NCI-H2196 treated with DMSO at 0.1 percent for 48 hours (cell line): ENCODE results near the gene EPHA8.

ENCODE experiments used
- DNase-seq: peaks from one replicate; lab custom pipeline; 2025; ENCODE audit not compliant: unreplicated experiment; lab: John Stamatoyannopoulos, UW

Gene EPHA8

DNA sequence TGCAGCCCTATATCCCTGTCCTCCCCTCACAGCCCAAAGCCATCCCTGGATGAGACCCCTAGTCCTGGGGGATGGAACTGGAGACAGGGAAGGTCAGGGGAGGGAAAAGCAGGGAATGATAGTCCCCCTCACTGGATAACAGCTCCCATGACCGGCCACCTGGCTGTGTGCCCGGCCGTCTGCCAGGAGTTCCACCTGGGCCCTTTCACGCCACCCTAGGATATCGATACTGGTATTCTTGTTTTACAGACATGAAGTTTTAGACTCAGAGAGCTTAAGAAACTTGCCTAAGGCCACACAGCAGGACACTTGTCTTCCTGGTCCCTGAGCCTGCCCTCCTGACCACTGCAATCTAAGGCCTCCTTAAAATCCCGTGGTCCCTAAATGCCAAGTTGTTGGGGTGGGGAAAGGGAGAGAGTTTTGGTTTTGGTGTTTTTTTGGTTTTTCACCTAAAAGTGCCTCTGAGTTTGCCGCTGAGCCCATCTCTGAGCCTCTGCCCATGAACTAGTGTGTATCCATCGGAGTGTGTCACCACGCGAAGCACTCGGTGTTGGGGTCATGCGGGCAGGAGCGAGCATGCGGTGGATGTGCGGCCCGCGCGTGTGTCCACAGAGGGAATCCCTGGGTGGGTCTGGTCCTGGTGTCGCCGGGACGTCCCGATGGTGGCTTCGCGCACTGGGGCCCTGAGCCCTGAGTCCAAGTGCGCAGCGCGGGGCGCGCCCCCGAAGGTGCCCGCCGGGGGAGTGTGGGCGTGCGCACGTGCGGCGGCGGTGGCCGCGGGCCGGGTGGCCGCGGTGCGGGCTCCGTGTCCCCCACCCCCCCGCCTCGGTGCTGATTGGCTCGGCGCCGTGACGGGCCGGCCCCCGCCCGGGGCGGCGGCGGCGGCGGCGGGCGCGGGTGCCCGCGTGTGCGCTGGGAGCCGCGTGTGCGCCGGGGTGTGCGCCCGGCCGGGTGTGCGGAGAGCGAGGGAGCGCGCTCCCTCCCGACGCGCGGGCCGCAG lies at the start of gene EPHA8:
Gene EPHA8 (plus strand): TSS at position 906 of the 1,000 bp plus-strand sequence. CDS start 147 bp downstream, outside the sequence.
- no peak for DNase-seq

DNA sequence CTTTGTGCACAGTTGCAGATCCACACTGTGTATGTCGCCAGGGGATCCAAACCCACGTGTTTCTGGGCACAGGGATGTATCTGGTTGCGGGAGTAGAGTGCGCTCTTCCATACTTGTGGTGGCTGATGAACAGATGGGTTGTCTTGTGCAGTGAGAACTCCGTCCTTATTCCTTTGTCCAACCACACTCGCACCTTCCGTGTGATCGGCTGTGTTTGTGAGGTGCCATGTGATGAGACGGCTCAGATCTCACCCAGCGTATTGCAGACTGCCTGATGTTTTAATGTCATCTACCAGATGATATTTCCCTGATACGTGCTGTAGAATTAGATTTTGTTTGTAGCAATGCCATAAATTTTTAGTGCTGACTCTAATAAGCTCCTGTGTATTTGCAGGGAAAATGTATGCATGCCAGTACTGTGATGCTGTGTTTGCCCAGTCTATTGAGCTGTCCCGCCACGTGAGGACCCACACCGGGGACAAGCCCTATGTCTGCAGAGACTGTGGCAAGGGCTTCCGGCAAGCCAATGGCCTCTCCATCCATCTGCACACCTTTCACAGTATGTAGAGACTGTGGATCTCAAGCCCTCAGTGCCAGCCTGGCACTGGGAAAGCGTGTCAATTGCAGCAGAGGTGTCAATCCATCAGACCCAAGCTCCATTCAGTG lies 46.2 kb upstream of the EPHA8 start:
- DNase-seq: no peak

DNA sequence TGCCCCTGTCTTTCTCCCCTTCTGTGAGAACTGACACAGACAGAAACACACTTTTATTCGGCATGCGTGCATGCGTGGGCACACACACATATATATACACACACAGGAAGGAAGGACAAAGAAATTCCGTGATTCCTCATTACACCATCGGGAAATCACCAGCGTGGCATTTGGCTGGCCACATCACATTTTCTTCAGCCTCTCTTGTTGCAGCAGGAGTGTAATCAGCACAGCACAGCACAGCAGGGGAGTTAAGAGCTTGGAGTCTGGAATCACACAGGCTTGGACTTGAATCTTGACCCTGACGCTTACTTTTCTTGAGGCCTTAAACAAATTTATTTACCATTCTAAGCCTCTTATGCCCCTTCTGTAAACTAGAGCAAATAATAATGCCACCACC lies 45.3 kb upstream of the EPHA8 start:
- no peak for DNase-seq

DNA sequence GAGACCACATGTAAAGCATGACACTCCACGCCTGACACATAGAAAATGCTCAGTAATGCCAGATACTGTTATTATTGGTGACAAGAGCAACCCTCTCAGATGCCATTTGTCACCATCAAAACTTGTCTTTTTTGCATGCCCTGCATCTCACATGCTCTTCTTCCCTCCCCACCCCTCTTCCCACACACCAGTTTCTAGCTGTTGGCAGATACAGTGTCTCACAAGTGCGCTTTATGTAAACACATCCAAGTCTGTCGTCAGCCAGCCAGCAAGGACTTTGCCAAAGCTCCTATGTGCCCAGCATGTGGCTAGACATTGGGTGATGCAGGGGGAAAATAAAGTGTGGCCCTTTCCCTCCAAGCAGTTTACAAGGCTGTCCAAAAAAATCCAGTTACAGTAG lies 44.9 kb upstream of the EPHA8 start:
- no peak for DNase-seq

DNA sequence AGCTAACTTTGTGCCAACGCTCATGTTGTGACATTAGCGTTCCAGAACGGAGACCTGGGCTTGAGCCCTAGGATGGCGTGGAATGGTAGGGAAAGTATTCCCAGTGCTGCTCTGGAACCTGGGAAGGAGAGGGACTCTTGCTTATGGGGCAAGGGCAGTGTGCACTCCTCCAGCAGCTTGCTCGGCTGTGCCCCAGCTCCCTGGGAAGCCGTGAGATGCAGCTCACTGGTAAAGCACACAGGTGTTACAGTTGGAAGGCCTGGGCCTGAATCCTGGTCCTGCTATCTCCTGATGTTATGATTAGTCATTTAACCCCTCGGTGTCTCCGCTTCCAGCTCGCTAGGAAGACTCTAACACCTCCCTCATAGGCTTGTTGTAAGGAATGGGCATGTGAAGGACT lies 42.4 kb upstream of the EPHA8 start:
- DNase-seq: no peak

DNA sequence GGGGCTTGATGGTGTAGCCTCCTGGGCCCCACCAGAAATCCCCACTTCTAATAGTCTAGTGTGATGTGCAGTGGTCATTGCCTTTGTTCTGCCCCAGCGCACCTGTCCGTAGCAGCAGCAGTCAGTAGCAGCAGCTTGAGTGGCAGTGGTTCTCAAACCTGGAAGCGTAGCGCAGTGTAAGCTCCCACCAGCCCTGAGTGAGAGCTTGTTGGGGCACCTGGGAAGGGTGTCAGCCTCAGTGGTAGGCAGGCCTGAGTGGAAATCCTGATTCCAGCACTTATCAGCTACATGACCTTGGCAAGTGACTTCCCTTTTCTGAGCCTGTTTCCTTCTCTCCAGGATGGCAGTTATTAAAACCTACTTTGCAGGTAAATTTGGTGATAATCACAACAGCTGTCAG lies 41.6 kb upstream of the EPHA8 start:
- no peak for DNase-seq

DNA sequence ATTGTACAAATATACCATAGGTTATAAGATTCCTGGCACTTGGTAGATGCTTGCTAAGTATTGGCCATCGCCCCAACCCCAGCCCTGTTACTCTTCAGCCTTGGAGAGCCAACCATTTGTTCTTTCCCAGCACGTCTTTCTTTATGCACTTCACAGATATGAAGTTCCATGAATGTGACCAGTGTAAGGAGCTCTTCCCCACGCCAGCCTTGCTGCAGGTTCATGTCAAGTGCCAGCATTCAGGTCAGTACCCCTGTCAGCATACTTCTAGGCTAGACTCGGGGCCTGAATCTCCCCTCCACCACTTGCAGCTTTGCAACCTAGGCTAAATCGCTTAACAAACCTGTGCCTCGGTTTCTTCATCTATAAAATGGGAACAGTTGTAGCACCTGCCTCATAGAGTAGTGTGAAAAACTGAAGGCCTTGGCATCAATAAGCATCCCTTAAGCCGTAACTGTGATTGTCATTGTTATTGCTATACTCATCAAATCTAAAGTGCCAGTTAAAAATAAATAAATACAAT lies 41.0 kb upstream of the EPHA8 start:
- no peak for DNase-seq

DNA sequence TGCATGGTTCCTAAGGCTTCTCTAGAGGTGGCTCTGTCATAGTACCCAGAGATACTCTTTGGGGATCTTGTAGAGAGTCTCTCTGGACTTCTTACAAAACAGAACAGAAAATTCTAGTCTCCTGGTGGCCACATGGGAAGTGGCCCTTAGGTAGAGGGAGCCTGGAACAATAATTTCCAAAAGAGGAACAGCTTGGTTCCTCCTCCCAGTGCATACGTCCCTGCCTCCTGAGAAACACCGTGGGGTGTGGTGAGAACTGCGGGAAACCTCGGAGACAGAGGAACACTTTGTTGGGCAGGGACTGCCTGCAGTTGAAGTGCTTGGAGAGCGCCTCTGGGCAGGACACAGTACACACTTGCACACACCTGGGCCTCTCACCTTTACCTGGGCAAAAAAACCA lies 38.8 kb upstream of the EPHA8 start:
- no peak for DNase-seq

DNA sequence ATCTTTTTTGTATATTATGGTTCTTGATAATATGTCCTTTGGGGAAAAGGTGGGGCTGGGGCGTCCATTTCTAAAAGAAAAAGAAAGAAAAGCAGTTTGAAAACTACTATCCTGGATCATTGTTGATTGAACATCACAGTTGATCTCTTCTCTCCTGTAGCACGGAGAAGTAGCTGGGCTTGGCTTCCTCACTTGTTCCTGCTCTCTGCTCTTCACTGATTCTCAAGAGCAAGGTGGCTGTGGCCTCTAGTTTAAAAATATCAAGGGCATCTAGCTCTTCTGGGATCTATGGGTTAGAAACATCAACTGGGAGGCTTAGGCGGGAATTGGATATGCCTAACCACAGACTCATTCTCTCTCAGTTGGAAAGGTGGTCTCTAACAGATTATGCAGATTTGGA lies 38.1 kb upstream of the EPHA8 start:
- DNase-seq: no peak

DNA sequence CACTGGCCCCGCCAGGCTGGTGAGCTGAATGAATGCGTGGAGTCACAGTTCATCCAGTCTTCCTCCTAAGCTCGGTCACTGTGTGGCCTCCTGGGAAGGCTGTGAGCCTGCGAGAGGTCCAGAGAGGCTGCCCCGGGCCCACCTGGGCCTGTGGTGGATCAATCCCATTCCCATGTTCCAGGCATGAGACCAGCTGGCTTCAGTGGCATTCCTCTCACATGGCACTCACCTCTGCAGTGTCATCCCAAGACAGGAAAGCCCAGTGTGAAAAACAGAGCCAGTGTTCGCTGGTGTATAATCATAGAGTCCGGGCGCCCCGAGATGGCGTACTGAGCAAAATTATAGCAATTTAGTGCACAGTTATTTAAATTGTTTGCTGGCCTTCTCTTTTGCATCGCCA lies 37.6 kb upstream of the EPHA8 start:
- DNase-seq: no peak

DNA sequence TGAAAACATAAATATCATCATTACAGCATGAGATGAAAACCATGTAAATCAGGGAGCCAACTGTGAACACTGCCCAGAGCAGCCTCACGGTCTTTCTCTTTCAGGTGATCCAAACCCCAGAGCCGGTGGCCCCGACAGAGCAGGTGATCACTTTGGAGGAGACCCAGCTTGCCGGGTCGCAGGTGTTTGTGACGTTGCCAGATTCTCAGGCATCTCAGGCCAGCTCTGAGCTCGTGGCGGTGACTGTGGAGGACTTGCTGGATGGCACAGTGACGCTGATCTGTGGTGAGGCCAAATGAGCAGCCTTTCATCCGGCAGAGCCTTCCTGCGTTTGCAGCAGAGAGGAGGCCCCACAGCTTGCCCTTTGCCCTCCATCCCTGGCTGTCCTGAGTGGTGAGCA lies 37.2 kb upstream of the EPHA8 start:
- no peak for DNase-seq

DNA sequence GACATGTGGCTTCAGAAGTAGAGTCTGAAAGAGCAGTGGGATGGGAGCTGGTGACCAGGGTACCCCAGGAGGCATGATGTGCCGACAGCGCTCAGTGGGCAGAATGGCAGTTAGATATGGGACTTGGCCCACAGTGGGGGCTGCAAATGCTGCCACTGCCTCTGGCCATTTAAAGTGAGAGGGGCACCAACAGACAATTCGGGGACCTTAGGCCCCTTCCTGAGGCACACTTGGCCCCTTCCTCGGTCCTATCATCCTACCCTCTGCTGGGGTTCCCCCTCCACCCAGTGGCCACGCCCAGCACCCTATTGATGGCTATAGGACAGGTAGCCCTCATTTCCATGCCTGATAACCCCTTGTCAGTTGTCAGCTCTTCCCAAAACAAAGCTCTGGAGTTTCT lies 36.6 kb upstream of the EPHA8 start:
- DNase-seq: no peak

DNA sequence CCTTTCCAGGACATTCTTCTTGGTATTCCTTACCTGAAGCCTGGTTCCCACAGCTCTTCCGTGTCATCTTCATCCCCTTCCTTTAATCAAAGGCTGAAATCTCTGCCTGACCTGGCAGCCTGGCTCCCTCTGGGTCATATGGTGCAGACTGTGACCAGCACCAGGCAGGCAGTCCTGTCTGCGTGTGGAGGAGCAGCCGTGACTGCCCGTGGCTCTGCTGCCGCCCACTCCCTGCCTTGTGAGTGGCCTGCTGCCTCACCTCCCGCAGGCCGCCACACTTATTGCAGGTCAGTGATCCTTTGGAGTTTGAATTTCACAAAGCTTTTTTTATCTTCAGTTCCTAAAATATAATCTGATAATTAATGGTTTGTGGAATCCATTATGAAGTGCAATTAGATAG lies 36.2 kb upstream of the EPHA8 start:
- DNase-seq: no peak

DNA sequence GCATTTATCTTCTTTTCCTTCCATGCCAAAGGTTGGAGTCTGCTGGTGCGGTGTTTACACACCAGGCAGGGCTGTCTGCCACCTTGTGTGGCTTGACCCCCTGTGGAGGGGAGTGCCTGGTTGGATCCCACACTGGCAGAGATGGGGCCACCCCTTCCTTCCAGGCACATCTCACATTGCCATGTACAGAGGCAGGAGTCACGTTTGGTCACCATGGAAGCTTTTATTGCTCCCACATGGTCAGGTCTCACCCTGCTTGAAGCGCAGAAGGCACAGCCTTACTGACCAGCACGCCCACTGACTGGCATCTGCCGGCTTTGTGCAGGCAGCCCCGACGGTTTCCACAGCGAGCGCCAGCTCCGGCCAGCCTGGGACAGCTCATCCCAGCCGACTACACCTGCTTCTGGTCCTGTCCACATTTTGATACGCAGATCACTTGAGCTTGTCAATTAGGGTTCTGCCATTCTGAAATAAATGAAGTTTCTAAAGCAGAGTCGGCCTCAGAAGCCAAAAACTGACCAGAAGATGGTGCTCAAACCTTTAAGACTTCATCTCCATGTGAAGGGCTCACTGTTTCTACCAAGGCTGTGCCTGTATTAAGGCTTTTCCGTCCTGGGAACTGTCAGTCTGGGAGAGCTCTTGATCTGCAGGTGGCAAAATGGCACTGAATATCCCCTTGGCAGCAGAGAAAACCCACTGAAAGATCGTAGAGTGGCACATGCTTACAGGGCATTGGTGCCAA lies 35.6 kb upstream of the EPHA8 start:
- no peak for DNase-seq

DNA sequence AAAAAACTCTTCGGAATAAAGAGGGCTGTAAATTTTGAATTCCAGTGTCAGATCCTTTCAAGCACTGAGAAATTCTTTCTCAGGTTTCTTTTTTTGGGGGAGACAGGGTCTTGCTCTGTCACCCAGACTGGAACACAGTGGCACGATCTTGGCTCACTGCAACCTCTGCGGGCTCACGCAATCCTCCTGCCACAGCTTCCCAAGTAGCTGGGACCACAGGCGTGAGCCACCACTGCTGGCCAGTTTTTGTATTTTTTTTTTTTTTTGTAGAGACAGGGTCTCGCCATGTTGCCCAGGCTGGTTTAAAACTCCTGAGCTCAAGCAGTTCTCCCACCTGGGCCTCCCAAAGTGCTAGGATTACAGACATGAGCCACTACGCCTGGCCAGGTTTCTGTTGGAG lies 34.8 kb upstream of the EPHA8 start:
- DNase-seq: no peak

DNA sequence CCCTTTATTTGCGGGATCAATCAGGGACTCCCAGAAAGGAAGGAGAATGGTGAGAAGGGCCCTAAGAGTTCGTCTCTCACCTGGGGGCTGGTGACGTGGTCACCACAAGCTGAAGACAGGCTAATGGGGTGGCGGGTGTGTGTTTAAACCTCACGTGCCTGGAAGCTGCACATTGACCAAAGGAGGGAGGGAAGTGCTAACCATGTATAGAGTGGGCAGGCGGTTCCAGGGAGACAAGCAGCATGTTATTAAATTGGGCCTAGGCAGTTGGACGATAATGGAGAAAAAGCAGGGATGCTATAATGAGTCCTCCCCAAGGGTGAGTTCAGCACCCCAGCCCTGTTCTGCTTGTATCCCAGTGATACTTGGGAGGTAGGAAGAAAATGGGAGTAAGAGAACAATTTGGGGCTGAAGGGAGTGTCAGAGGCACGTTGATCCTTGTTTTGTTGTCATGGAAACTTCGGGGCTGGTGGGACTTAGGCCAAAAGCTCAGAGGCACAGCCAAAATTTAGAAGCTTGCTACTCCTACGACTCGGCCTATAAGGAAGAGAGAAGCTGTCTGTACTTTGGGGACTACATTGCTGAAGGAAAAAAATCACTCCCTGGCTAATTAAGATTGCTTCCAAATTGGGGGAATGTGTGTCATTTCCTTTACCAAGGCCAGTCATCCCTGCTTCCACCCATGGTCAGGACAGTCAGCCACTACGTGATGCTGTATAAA lies 33.2 kb upstream of the EPHA8 start:
- DNase-seq: no peak

DNA sequence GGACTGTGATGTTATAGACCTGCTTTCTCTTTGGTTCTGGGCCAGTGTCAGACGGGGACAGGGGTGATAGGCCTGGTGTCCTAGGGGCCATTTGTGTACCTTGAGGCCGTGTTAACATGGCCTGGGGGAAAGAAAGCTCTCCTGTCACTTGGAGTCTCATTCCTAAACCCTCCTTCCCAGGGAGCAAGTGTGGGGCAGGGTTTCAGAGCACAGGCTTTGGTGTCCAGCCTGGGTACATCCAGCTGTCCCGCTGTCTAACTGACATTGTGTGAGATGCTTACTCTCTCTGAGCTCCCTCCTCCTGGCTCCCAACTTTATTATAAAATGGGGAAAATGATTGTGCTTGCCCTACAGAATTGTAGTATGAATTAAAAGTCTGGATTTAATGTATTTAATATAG lies 32.6 kb upstream of the EPHA8 start:
- no peak for DNase-seq

DNA sequence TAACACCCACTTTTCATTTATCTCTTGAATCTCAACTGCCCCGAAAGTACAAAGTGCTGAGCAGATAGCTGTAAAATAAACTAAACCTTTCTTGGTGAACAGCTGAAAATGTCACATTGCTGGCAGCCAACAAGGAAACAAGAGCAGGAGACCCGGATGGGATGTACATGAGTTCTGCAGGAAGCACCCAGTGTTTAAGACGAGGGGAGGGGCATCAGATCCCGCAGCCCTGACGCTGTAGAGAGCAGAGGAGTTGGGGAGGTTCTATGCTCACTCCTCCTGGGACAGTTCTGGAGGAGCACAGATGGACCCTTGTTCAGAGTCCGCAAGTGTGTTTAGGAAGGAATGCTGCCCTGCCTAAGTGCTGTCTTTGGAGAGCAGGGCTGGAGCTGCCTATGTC lies 32.0 kb upstream of the EPHA8 start:
- DNase-seq: no peak

DNA sequence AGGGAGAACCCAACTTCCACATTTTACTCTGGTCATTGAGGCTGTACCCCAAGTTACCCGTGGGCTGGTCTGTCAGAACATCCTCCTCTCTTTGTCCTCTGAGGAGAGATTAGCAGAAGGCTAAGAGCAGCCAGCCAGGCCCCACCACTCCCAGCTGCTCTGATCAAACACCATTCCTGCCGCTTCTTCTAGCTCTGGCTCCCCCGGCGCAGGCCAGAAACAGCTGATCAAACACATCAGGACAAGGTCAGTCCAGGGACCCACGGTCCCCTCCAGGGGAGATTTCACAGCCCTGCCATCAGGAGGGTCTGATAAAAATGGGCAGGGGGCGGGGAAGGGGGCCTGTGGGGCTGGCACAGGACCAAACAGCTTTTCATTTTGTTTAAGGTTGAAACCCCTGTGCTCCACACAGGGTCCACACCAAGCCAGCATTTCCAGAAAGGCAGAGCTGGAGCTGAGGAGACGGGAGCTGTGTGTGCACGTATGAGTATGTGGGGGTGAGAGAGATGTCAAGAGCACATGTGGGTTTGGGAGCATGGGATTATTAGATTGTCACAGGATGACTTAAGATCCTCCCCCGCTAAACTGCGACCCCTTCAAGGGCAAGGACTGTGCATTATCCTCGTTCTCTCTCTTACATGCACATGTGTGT lies 29.9 kb upstream of the EPHA8 start:
- no peak for DNase-seq

DNA sequence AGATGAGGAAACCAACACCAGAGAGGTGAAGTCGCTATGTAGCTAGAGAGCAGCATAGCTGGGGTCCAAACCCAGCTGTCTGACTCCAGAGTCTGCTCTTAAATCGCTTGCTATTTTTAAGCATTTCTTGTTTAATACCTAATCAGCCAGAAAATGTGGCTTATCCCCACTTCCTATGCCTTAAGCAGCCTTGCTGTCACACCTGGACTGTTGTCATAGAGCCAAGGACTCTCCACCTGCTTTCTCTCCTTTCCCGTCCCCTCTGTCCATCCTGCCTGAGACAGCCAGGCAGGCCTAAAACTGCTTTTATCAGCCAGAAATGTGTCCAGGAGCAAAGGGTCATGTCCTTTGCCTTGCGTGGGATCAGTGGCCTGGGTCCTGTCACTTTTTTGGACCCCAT lies 28.3 kb upstream of the EPHA8 start:
- DNase-seq: no peak
